ENCODE results near the gene SCRN2. TPM values are rescaled to one million over a fixed set of nuclear protein-coding genes. Genes with fewer than 3 reads are reported as not detected.

Gene SCRN2
- total RNA-seq (2012; rRNA removed) = 19.4 and 35.0 TPM in 2 replicates

GRCh38 chr17:47840742-47841487, at the start of gene SCRN2:
SCRN2 (minus strand) TSS chr17:47841273; CDS start chr17:47840843, 430 bp downstream.
- Histone ChIP-seq H3K4me1 (ENCODE audit: control insufficient read depth, insufficient read depth, low read length) (peaks cover 27% of the 10 kb centered on the region), H3K4me3 (ENCODE audit: low read length) (peak within 1 kb of the TSS; percentile 84)

GRCh38 chr17:47889734-47890529, 48.9 kb upstream of the SCRN2 start:
- Histone ChIP-seq H3K4me3 (ENCODE audit: low read length) (no peak overlapping the region), H3K36me3 (ENCODE audit: insufficient read depth, low read length) (no peaks in the 10 kb centered on the region), H3K4me2 (ENCODE audit: low read length) (no peak overlapping the region), H3K27me3 (ENCODE audit: control insufficient read depth, insufficient read depth, low read length) (no peaks in the 10 kb centered on the region), H3K4me1 (ENCODE audit: control insufficient read depth, insufficient read depth, low read length) (peaks cover 5% of the 10 kb centered on the region), H3K9ac (ENCODE audit: low read depth, low read length) (no peak overlapping the region), H3K9me3 (replicated peaks; ENCODE audit: low read length) (no peaks in the 10 kb centered on the region)

More at GRCh38 chr17:47840742-47841487, at the start of gene SCRN2:
- Histone ChIP-seq H3K9me3 (replicated peaks; ENCODE audit: low read length) (no peaks in the 10 kb centered on the region), H3K9ac (ENCODE audit: low read depth, low read length) (peak within 1 kb of the TSS; percentile 84), H3K4me2 (ENCODE audit: low read length) (peak within 1 kb of the TSS; percentile 93), H3K36me3 (ENCODE audit: insufficient read depth, low read length) (peaks cover 4% of the 10 kb centered on the region), H3K27me3 (ENCODE audit: control insufficient read depth, insufficient read depth, low read length) (peaks cover 3% of the 10 kb centered on the region)

GRCh38 chr17:47888293-47888692, 47.2 kb upstream of the SCRN2 start:
- H3K4me3 ChIP-seq (ENCODE audit: low read length) = no peak overlapping the region
- H3K9me3 ChIP-seq (replicated peaks; ENCODE audit: low read length) = no peaks in the 10 kb centered on the region

GRCh38 chr17:47884905-47885730, 44.0 kb upstream of the SCRN2 start:
- Histone ChIP-seq H3K4me3 (ENCODE audit: low read length) (no peak overlapping the region), H3K4me1 (ENCODE audit: control insufficient read depth, insufficient read depth, low read length) (peaks cover 11% of the 10 kb centered on the region), H3K9me3 (replicated peaks; ENCODE audit: low read length) (no peaks in the 10 kb centered on the region), H3K27me3 (ENCODE audit: control insufficient read depth, insufficient read depth, low read length) (no peaks in the 10 kb centered on the region), H3K4me2 (ENCODE audit: low read length) (no peak overlapping the region), H3K36me3 (ENCODE audit: insufficient read depth, low read length) (no peaks in the 10 kb centered on the region), H3K9ac (ENCODE audit: low read depth, low read length) (no peak overlapping the region)

More at GRCh38 chr17:47888293-47888692, 47.2 kb upstream of the SCRN2 start:
- no peaks in the 10 kb centered on the region for H3K36me3 ChIP-seq (ENCODE audit: insufficient read depth, low read length)
- H3K9ac ChIP-seq (ENCODE audit: low read depth, low read length) = no peak overlapping the region
- no peaks in the 10 kb centered on the region for H3K4me1 ChIP-seq (ENCODE audit: control insufficient read depth, insufficient read depth, low read length)
- no peak overlapping the region for H3K4me2 ChIP-seq (ENCODE audit: low read length)
- no peaks in the 10 kb centered on the region for H3K27me3 ChIP-seq (ENCODE audit: control insufficient read depth, insufficient read depth, low read length)

- Histone ChIP-seq H3K27me3 (ENCODE audit: control insufficient read depth, insufficient read depth, low read length) (no peaks in the 10 kb centered on the region), H3K36me3 (ENCODE audit: insufficient read depth, low read length) (no peaks in the 10 kb centered on the region), H3K4me1 (ENCODE audit: control insufficient read depth, insufficient read depth, low read length) (peaks cover 11% of the 10 kb centered on the region), H3K9ac (ENCODE audit: low read depth, low read length) (no peak overlapping the region), H3K4me3 (ENCODE audit: low read length) (no peak overlapping the region), H3K4me2 (ENCODE audit: low read length) (no peak overlapping the region), H3K9me3 (replicated peaks; ENCODE audit: low read length) (no peaks in the 10 kb centered on the region)
Measured at GRCh38 chr17:47884427-47884740, 43.3 kb upstream of the SCRN2 start.

GRCh38 chr17:47883589-47884426, 42.7 kb upstream of the SCRN2 start:
- H3K9me3 ChIP-seq (replicated peaks; ENCODE audit: low read length) = no peaks in the 10 kb centered on the region
- no peaks in the 10 kb centered on the region for H3K27me3 ChIP-seq (ENCODE audit: control insufficient read depth, insufficient read depth, low read length)
- no peak overlapping the region for H3K4me2 ChIP-seq (ENCODE audit: low read length)
- no peak overlapping the region for H3K4me3 ChIP-seq (ENCODE audit: low read length)
- no peak overlapping the region for H3K9ac ChIP-seq (ENCODE audit: low read depth, low read length)
- no peaks in the 10 kb centered on the region for H3K36me3 ChIP-seq (ENCODE audit: insufficient read depth, low read length)
- H3K4me1 ChIP-seq (ENCODE audit: control insufficient read depth, insufficient read depth, low read length) = peaks cover 12% of the 10 kb centered on the region

- H3K9ac ChIP-seq (ENCODE audit: low read depth, low read length) = peak overlapping the region; percentile 30
- H3K4me2 ChIP-seq (ENCODE audit: low read length) = peak overlapping the region; percentile 69
- H3K9me3 ChIP-seq (replicated peaks; ENCODE audit: low read length) = no peaks in the 10 kb centered on the region
- H3K4me1 ChIP-seq (ENCODE audit: control insufficient read depth, insufficient read depth, low read length) = peaks cover 19% of the 10 kb centered on the region
- peaks cover 4% of the 10 kb centered on the region for H3K27me3 ChIP-seq (ENCODE audit: control insufficient read depth, insufficient read depth, low read length)
- H3K4me3 ChIP-seq (ENCODE audit: low read length) = peak overlapping the region; percentile 52
- H3K36me3 ChIP-seq (ENCODE audit: insufficient read depth, low read length) = no peaks in the 10 kb centered on the region
Measured at GRCh38 chr17:47882695-47883588, 41.9 kb upstream of the SCRN2 start.

- Histone ChIP-seq H3K4me3 (ENCODE audit: low read length) (peak overlapping the region; percentile 52), H3K9ac (ENCODE audit: low read depth, low read length) (peak overlapping the region; percentile 30), H3K4me2 (ENCODE audit: low read length) (peak overlapping the region; percentile 69), H3K9me3 (replicated peaks; ENCODE audit: low read length) (no peaks in the 10 kb centered on the region), H3K36me3 (ENCODE audit: insufficient read depth, low read length) (no peaks in the 10 kb centered on the region), H3K27me3 (ENCODE audit: control insufficient read depth, insufficient read depth, low read length) (peaks cover 8% of the 10 kb centered on the region), H3K4me1 (ENCODE audit: control insufficient read depth, insufficient read depth, low read length) (peaks cover 19% of the 10 kb centered on the region)
Measured at GRCh38 chr17:47882247-47882646, 41.2 kb upstream of the SCRN2 start.

- Histone ChIP-seq H3K4me2 (ENCODE audit: low read length) (no peak overlapping the region), H3K27me3 (ENCODE audit: control insufficient read depth, insufficient read depth, low read length) (peaks cover 15% of the 10 kb centered on the region), H3K4me3 (ENCODE audit: low read length) (no peak overlapping the region), H3K9ac (ENCODE audit: low read depth, low read length) (no peak overlapping the region), H3K36me3 (ENCODE audit: insufficient read depth, low read length) (no peaks in the 10 kb centered on the region), H3K4me1 (ENCODE audit: control insufficient read depth, insufficient read depth, low read length) (peaks cover 19% of the 10 kb centered on the region), H3K9me3 (replicated peaks; ENCODE audit: low read length) (no peaks in the 10 kb centered on the region)
Measured at GRCh38 chr17:47879776-47880454, 38.8 kb upstream of the SCRN2 start.

Data from skeletal muscle satellite cell (primary cell).